HCT116 (cell line): ENCODE measurements around the gene PRR7. TPM values are rescaled to one million over a fixed set of nuclear protein-coding genes. Genes with fewer than 3 reads are reported as not detected.

Experiments
- ATAC-seq: fragments of 200-7000 bp; cut with Tn5 transposase; 2 replicates; pipeline ENCODE4 v1.9.1; 2020; ENCODE audit warnings: mild to moderate bottlenecking, moderate library complexity
- BruUV-seq: library from RNA; stranded (reverse); fragments of 400-500 nt; replicated peaks from 2 replicates; lab custom pipeline; 2021; lab: Mats Ljungman, UMichigan
- CTCF ChIA-PET: fragments of 300-600 bp; sonication (Branson Sonifier 250); formaldehyde crosslinking; loops from one replicate; lab custom pipeline; 2021; ENCODE audit warnings: antibody characterized with exemption; lab: Charles Lee
- POLR2A ChIA-PET: fragments of 300-600, 350-600 bp; sonication (Branson Sonifier 250); formaldehyde crosslinking; loops from one replicate; lab custom pipeline; 2021; ENCODE audit warnings: antibody characterized with exemption; lab: Charles Lee
- RAD21 ChIA-PET, 2 experiments: fragments of 300-600 bp; sonication (Branson Sonifier 250); formaldehyde crosslinking; loops; one replicate each; lab custom pipeline; 2023; ENCODE audit warnings: low total read pairs in 2 of 2; ENCODE audit not compliant: uncharacterized antibody in 2 of 2, unreplicated experiment in 2 of 2, low non-redundant PET in 1 of 2; lab: Charles Lee
- DNase-seq: peaks from one replicate; pipeline ENCODE4 v3.0.0-alpha.2; 2010; ENCODE audit warnings: low read depth, low spot score
- H2AFZ ChIP-seq: fragments of 200-600 bp; shearing (Covaris generic), sonication (generic); 2 replicates; pipeline ENCODE4 v1.6.1; 2017; ENCODE audit warnings: low read depth, mixed run types, mixed read lengths, antibody characterized with exemption, low read length; ENCODE audit not compliant: poor library complexity, severe bottlenecking
- H3K27ac ChIP-seq: 2 replicates; pipeline ENCODE4 v1.5.1; 2012; ENCODE audit warnings: low read depth, low read length
- H3K27me3 ChIP-seq: fragments of 200-600 bp; sonication (generic); 2 replicates; pipeline ENCODE4 v1.6.1; 2016; ENCODE audit warnings: mixed run types, low read length, mixed read lengths; ENCODE audit not compliant: insufficient read depth
- H3K36me3 ChIP-seq, 2 experiments: fragments of 200-500 bp in 1 of 2; fragments of 200-600 bp in 1 of 2; sonication (Bioruptor generic) in 1 of 2; sonication (generic) in 1 of 2; 2 replicates each; pipeline versions ENCODE4 v1.5.1 to v1.6.1; 2014 to 2016; ENCODE audit warnings: low read length in 2 of 2, inconsistent platforms in 1 of 2, mixed read lengths in 1 of 2, mixed run types in 1 of 2; ENCODE audit not compliant: insufficient read depth in 2 of 2, control insufficient read depth in 1 of 2
- H3K4me1 ChIP-seq, 2 experiments: fragments of 200-600 bp in 1 of 2; sonication (generic) in 1 of 2; 2 replicates each; pipeline versions ENCODE4 v1.5.1 to v1.6.1; 2012 to 2017; ENCODE audit warnings: low read length in 2 of 2, inconsistent platforms in 1 of 2, mild to moderate bottlenecking in 1 of 2, mixed read lengths in 1 of 2, mixed run types in 1 of 2, moderate library complexity in 1 of 2; ENCODE audit not compliant: insufficient read depth in 2 of 2, control insufficient read depth in 1 of 2
- H3K4me2 ChIP-seq: fragments of 200-600 bp; sonication (generic); 2 replicates; pipeline ENCODE4 v1.6.1; 2017; ENCODE audit warnings: mixed run types, low read length, mixed read lengths
- H3K4me3 ChIP-seq, 2 experiments: fragments of 200-600 bp in 1 of 2; sonication (generic) in 1 of 2; replicated peaks in 1 of 2; 2 replicates each; pipeline ENCODE4 v1.5.1; 2011 to 2016; ENCODE audit warnings: low read length in 2 of 2, control low read depth in 1 of 2, low read depth in 1 of 2, mild to moderate bottlenecking in 1 of 2, mixed read lengths in 1 of 2, mixed run types in 1 of 2
- H3K79me2 ChIP-seq: fragments of 200-600 bp; sonication (generic); 2 replicates; pipeline ENCODE4 v1.6.1; 2017; ENCODE audit warnings: mild to moderate bottlenecking, mixed run types, low read length, moderate library complexity, mixed read lengths; ENCODE audit not compliant: insufficient read depth
- H3K9ac ChIP-seq: fragments of 200-600 bp; sonication (generic); 2 replicates; pipeline ENCODE4 v1.6.1; 2016; ENCODE audit warnings: low read length, mixed read lengths
- H3K9me2 ChIP-seq: fragments of 200-600 bp; sonication (generic), shearing (Covaris generic); 2 replicates; pipeline ENCODE4 v1.6.1; 2017; ENCODE audit warnings: mixed run types, mild to moderate bottlenecking, moderate library complexity; ENCODE audit not compliant: insufficient read depth
- H3K9me3 ChIP-seq, 2 experiments: fragments of 200-500 bp in 1 of 2; fragments of 200-600 bp in 1 of 2; sonication (Bioruptor generic) in 1 of 2; sonication (generic) in 1 of 2; 2 replicates each; pipeline ENCODE4 v1.6.1; 2014 to 2017; ENCODE audit warnings: low read length in 2 of 2, mixed read lengths in 2 of 2, inconsistent platforms in 1 of 2, low read depth in 1 of 2, mild to moderate bottlenecking in 1 of 2, mixed run types in 1 of 2, moderate library complexity in 1 of 2; ENCODE audit not compliant: control insufficient read depth in 1 of 2, insufficient read depth in 1 of 2
- H4K20me1 ChIP-seq: fragments of 200-600 bp; sonication (generic), shearing (Covaris generic); 2 replicates; pipeline ENCODE4 v1.6.1; 2017; ENCODE audit warnings: mixed run types, mild to moderate bottlenecking, moderate library complexity; ENCODE audit not compliant: insufficient read depth
- ATF3 ChIP-seq: IDR thresholded peaks from 2 replicates; pipeline ENCODE4 v1.6.1; 2012
- CEBPB ChIP-seq: IDR thresholded peaks from 2 replicates; pipeline ENCODE4 v1.6.1; 2012; ENCODE audit warnings: low read depth
- ELF1 ChIP-seq: IDR thresholded peaks from 2 replicates; pipeline ENCODE4 v1.6.1; 2012; ENCODE audit warnings: low read depth, borderline replicate concordance
- EZH2 ChIP-seq: fragments of 200-600 bp; sonication (generic); IDR thresholded peaks from 2 replicates; pipeline ENCODE4 v1.6.1; 2017; ENCODE audit warnings: antibody characterized with exemption, mixed run types
- JUND ChIP-seq: IDR thresholded peaks from 2 replicates; pipeline ENCODE4 v1.6.1; 2012
- POLR2A ChIP-seq: IDR thresholded peaks from 2 replicates; pipeline ENCODE4 v1.7.0; 2011; ENCODE audit warnings: borderline replicate concordance; ENCODE audit not compliant: insufficient read depth, insufficient read length; ENCODE audit errors: extremely low read depth
- POLR2AphosphoS5 ChIP-seq: IDR thresholded peaks from 2 replicates; pipeline ENCODE4 v1.6.1; 2011; ENCODE audit warnings: mild to moderate bottlenecking, low read depth, low read length, moderate library complexity
- REST ChIP-seq: IDR thresholded peaks from 2 replicates; pipeline ENCODE4 v1.6.1; 2012; ENCODE audit warnings: low read depth
- SIN3A ChIP-seq: IDR thresholded peaks from 2 replicates; pipeline ENCODE4 v1.6.1; 2012; ENCODE audit warnings: low read depth
- SRF ChIP-seq: IDR thresholded peaks from 2 replicates; pipeline ENCODE4 v1.6.1; 2012; ENCODE audit warnings: low read depth
- TCF7L2 ChIP-seq: IDR thresholded peaks from 2 replicates; pipeline ENCODE4 v1.7.0; 2011; ENCODE audit warnings: borderline replicate concordance, inconsistent platforms; ENCODE audit not compliant: insufficient read depth, insufficient read length; ENCODE audit errors: extremely low read depth
- ZBTB33 ChIP-seq: IDR thresholded peaks from 2 replicates; pipeline ENCODE4 v1.6.1; 2011; ENCODE audit warnings: mild to moderate bottlenecking, low read length, moderate library complexity; ENCODE audit not compliant: insufficient replicate concordance; ENCODE audit errors: extremely low read depth
- intact Hi-C: fragments of 100-400 bp; cut with micrococcal nuclease; formaldehyde crosslinking; loops from 2 replicates; pipeline ENCODE4 v1.10.0; 2022
- total RNA-seq: library from RNA; stranded (reverse); gene quantifications from one replicate; pipeline ENCODE4 v1.2.1, GENCODE V29; 2021; ENCODE audit not compliant: unreplicated experiment

The PRR7 gene
- total RNA-seq, 1 experiment from 2014 or later: 39.9 TPM

- CTCF ChIA-PET: no interaction called here
- no peaks in the 10 kb centered on the region for H3K9me2 ChIP-seq
- no peaks in the 10 kb centered on the region for H3K36me3 ChIP-seq
- H3K9me3 ChIP-seq: no peaks in the 10 kb centered on the region
- TF ChIP-seq SIN3A (no peak), CEBPB (no peak), ZBTB33 (no peak), REST (no peak), POLR2AphosphoS5 (no peak), JUND (no peak), ELF1 (no peak), SRF (no peak), TCF7L2 (no peak), ATF3 (no peak), EZH2 (no peak), POLR2A (no peak)
- POLR2A ChIA-PET: no interaction called here
- RAD21 ChIA-PET: no interaction called here
- no peak overlapping the region for H3K9ac ChIP-seq
- no peaks in the 10 kb centered on the region for H3K27me3 ChIP-seq
- no peak overlapping the region for H3K4me2 ChIP-seq
- no peaks in the 10 kb centered on the region for H4K20me1 ChIP-seq
- no peak overlapping the region for H3K27ac ChIP-seq
- intact Hi-C loops: loop anchor here (1.0 kb wide), 1 partner anchor 21 kb away; no protein-coding TSS in a partner anchor
- ATAC-seq (no peak), DNase-seq (no peak)
- no peak overlapping the region for H2AFZ ChIP-seq
- no TSS peak for BruUV-seq
- H3K4me3 ChIP-seq: no peak overlapping the region
- peaks cover 8 to 49% of the 10 kb centered on the region in 2 experiments; a peak in 3 of 4 replicates for H3K4me1 ChIP-seq
- H3K79me2 ChIP-seq: peaks cover 27% of the 10 kb centered on the region
These were observed 28.4 kb downstream of the PRR7 start for GRCh38 chr5:177474846-177475562.
